GM12865 (cell line): ENCODE results near the gene FAM107B.
A peak's percentile ranks its signal among the peaks of the same experiment; 100 is the strongest.

ENCODE experiments used
- DNase-seq: peaks from one replicate; pipeline ENCODE4 v3.0.0; 2010; ENCODE audit warnings: low read depth
- H3K4me3 ChIP-seq: 2 replicates; pipeline ENCODE4 v1.5.1; 2011; ENCODE audit warnings: mild to moderate bottlenecking, low read depth, low read length, control low read depth
- TF ChIP-seq, protein P1 (sequence below): IDR thresholded peaks from 2 replicates; pipeline ENCODE4 v1.5.1; 2011; ENCODE audit warnings: low read length, control low read depth, low read depth, inconsistent platforms; ENCODE audit not compliant: insufficient read depth; ENCODE audit errors: missing control alignments

Gene FAM107B

DNA sequence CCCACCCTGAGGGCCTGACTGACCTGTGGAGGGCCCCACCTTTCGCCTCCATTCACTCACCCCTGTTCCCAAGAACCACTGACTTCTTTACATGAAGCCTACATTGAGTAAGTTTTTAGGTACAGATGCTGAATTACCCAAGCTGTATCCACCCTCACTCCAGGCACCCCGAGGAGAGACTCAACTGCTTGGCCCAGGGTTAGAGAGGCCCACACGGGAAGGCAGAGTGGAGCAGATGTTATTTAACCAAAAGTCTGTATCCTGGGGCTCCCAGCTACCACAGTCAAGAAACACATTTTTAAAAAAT is 230.8 kb downstream of the FAM107B start:
- no peak overlapping the region for H3K4me3 ChIP-seq
- no peak for DNase-seq
- TF ChIP-seq, protein P1, sequence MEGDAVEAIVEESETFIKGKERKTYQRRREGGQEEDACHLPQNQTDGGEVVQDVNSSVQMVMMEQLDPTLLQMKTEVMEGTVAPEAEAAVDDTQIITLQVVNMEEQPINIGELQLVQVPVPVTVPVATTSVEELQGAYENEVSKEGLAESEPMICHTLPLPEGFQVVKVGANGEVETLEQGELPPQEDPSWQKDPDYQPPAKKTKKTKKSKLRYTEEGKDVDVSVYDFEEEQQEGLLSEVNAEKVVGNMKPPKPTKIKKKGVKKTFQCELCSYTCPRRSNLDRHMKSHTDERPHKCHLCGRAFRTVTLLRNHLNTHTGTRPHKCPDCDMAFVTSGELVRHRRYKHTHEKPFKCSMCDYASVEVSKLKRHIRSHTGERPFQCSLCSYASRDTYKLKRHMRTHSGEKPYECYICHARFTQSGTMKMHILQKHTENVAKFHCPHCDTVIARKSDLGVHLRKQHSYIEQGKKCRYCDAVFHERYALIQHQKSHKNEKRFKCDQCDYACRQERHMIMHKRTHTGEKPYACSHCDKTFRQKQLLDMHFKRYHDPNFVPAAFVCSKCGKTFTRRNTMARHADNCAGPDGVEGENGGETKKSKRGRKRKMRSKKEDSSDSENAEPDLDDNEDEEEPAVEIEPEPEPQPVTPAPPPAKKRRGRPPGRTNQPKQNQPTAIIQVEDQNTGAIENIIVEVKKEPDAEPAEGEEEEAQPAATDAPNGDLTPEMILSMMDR: no peak

DNA sequence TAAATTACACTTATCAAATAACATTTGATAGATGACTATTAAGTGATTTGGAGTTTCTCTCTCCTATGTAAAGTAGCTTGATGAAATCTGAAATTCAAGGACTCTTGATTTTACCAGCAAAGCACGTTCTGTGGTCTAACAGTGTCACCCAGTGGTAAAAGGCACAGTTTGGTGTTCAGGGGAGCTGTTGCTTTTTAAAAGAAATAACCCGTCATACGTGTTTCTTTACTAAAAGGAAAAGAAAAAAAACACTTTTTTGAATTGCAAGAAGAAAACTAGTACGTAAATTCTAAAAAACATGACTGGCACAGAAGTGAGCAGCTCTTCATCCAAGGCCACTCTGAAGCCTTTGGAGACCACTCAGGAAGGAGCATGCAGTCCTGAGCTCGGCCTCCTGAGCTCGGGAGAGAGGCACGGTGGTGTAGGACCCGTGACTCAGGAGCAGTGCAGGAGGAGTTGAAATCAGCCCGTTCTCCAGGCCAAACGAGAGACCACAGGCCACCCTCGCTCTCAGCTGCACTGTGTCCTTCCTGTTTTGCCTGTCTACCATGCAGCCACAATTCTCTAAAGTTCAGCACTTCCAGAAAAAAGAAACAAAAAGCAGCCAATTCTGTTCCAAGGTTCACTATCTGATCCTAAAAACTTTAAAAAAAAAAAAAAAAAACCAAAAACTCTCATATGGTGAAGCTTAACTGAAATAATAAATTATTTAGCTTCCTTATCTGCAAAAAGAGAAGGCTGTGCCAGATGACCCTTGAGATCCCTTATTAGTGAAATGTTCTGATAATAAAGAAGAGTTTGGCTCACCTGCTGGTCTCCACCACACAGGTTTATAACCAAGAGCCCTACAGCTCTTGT is 231.4 kb downstream of the FAM107B start:
- no peak overlapping the region for H3K4me3 ChIP-seq
- DNase-seq: peak; percentile 52
- TF ChIP-seq, protein P1: peak; percentile 38

DNA sequence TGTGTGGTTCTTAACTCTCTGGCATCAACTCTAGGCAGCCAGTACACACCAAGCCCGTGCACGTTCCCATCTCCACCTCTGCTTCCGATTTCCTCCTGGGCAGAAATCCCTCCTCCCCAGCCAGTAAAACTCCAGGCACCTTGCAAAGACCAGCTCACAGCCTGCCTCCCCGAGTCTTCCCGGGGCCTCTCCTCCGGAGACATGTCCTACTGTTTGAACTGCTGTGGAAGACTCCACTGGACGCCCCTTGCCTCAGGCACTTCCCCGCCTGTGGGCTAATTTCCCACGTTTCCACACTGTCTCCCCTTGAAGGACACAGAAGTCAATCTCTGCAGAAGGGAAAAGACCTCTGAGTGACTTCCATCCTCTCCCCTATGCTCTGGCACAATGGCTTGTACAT is 233.3 kb downstream of the FAM107B start:
- no peak for DNase-seq
- TF ChIP-seq, protein P1: no peak
- H3K4me3 ChIP-seq: no peak overlapping the region

DNA sequence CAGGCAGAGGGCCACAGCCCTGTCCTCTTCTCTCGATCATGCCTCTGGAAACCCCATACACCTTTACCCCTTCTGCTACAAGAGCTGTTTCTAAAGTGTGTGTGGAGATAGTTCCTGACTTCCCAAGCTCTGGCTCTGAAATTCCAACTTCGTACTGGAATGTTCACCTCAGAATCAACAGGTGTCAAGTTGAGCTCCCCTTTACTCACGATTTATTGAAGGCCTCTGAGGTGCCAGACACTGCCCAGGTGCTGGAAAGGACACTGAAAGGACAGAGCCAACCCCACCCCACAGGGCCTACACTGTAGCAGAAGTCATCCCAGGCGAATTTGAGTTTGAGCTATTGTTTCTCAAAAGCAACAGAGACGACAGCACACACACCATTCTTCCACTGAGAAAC is 234.1 kb downstream of the FAM107B start:
- TF ChIP-seq, protein P1: no peak

DNA sequence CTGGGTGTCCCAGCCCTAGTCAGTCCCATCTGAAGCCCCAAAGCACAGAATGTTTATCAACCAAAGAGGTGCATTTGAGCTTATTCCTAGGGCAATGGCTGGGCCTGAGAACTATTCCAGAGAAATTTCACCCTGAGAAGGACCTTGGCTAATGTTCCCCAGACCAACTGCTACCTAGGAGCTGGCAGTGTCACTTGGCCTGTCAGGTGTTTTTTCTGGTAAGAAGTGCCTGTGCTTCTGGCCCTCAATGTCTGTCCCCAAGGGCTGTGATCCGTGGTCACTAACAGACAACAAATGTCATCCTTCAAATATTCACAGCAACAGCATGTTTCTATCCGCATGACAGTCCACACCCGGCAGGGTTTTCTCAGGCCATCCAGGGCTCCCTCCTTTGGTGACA is 234.6 kb downstream of the FAM107B start:
- TF ChIP-seq, protein P1: no peak
- DNase-seq: no peak
- H3K4me3 ChIP-seq: no peak overlapping the region

More for the DNA sequence above, 234.1 kb downstream of the FAM107B start:
- no peak for DNase-seq
- no peak overlapping the region for H3K4me3 ChIP-seq

DNA sequence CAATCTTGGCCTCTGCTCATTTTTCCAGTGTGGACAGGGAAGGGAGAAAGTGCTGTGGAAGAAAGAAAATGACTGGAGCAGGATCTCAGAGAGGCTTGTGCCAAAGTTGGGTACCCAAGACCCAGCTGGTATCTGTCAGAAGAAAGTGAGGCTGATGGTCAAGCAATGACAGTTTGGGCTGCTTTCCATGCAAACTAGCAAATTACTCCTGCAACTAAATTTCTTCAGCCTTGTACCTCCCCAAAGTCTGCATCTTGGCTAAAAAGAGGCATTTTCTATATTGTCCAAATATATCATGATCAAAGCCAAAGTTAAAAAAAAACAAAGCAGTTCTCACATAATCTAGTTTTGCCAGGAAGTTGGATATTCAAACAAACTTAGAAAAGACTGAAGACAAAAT is 235.5 kb downstream of the FAM107B start:
- H3K4me3 ChIP-seq: no peak overlapping the region

More for the DNA sequence above, 235.5 kb downstream of the FAM107B start:
- DNase-seq: no peak
- TF ChIP-seq, protein P1: no peak
